Body of pancreas (tissue), 4 donors: ENCODE data around the gene YWHAG. TPM values are rescaled to one million over a fixed set of nuclear protein-coding genes. Genes with fewer than 3 reads are reported as not detected.
"Not testable (repeated sequence)": the region's sequence is repeated elsewhere in the genome, so short reads cannot be mapped to it uniquely, and the experiment has no call there.

Experiments
- ATAC-seq: fragments of 150-250 bp; one replicate; pipeline ENCODE4 v1.9.1; 2016
- DNase-seq, 4 donors: peaks; one replicate each; pipeline ENCODE4 v3.0.0-alpha.2; 2019
- H3K27ac ChIP-seq, 4 donors: fragments of 200-600 bp; sonication (generic); 1 replicate in 3 of 4; 2 replicates in 1 of 4; pipeline versions ENCODE4 v1.5.1 to v1.6.1; 2016 to 2019; ENCODE audit warnings: mild to moderate bottlenecking in 1 of 4, mixed read lengths in 1 of 4, moderate library complexity in 1 of 4
- H3K27me3 ChIP-seq, 2 donors: fragments of 200-600 bp; sonication (generic); one replicate each; pipeline ENCODE4 v1.6.0; 2016; ENCODE audit warnings: mild to moderate bottlenecking in 1 of 2
- H3K36me3 ChIP-seq, 2 donors: fragments of 200-600 bp; sonication (generic); replicated peaks in 1 of 2; 2 replicates each; pipeline ENCODE4 v1.5.1; 2016; ENCODE audit warnings: low read depth in 2 of 2; ENCODE audit not compliant: insufficient read depth in 1 of 2
- H3K4me1 ChIP-seq: fragments of 200-600 bp; sonication (generic); one replicate; pipeline ENCODE4 v1.6.0; 2016
- H3K4me3 ChIP-seq, 2 donors: fragments of 200-600 bp; sonication (generic); 1 replicate in 1 of 2; 2 replicates in 1 of 2; pipeline ENCODE4 v1.5.1; 2016 to 2019
- H3K9me3 ChIP-seq, 3 donors: fragments of 200-600 bp; sonication (generic); 1 replicate in 2 of 3; 2 replicates in 1 of 3; pipeline ENCODE4 v1.5.1; 2016
- POLR2A ChIP-seq, 3 donors: fragments of 450-650 bp; IDR thresholded peaks; one replicate each; pipeline ENCODE4 v1.6.1; 2016; ENCODE audit warnings: antibody characterized with exemption in 3 of 3, mild to moderate bottlenecking in 2 of 3
- WGBS, 2 donors: methylation state at CpG; one replicate each; pipeline ENCODE4 v1.1.5; 2017; 5-methylcytosine and 5-hydroxymethylcytosine counted together
- intact Hi-C: fragments of 100-400 bp; cut with DNase I; formaldehyde crosslinking; loops from one replicate; pipeline ENCODE4 v1.15.1; 2023
- total RNA-seq, 2 donors: library from RNA; depleted of rRNA; stranded (reverse); fragments of >200 nt; gene quantifications; one replicate each; pipeline ENCODE4 v1.1.0, GENCODE V29; 2016
- TF ChIP-seq, protein P1 (sequence below), 7 experiments: fragments of 450-650 bp in 4 of 7; fragments of 200-600 bp in 3 of 7; sonication (generic) in 3 of 7; IDR thresholded peaks; one replicate each; pipeline ENCODE4 v1.5.1; 2016 to 2019; ENCODE audit warnings: antibody characterized with exemption in 7 of 7

The YWHAG gene
- total RNA-seq, 2 donors from 2014 or later, result 24.1 to 60.0 TPM

DNA sequence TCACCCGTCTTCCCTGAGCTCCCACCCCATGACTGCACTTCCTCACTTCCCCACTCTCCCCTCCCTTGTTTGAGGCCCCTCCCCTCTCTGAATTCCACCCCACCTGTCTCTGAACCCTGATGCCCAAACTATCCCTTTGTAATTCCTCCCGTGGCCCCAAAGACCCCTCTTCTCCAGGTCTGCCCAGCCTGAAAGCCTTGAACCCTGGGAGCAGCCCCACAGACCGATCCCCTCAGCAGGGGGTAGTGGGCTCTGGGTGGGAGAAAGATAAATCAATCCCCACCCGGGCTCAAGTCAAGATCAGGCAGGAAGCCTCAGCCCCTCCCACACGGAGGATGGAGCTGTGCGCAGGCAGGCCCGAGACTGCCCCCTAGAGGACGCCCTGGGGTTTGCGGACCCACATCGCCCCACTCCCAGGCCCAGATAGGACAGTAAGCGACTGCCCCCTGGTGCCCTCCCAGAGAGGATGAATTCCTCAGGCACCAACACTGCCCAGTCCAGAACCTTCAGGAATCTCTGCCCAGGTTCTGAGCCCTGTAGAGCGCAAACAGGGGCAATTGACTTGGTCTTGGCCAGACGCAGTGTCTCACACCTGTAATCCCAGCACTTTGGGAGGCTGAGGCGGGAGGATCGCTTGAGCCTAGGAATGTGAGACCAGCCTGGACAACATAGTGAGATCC lies 44.6 kb downstream of the YWHAG start:
- Histone ChIP-seq H3K9me3 (no peaks in the 10 kb centered on the region), H3K27ac (no peak overlapping the region), H3K36me3 (no peaks in the 10 kb centered on the region), H3K27me3 (no peaks in the 10 kb centered on the region), H3K4me3 (no peak overlapping the region), H3K4me1 (peaks cover 40% of the 10 kb centered on the region)
- no peak for TF ChIP-seq POLR2A (IDR thresholded peaks at IDR 0.05)
- TF ChIP-seq, protein P1, sequence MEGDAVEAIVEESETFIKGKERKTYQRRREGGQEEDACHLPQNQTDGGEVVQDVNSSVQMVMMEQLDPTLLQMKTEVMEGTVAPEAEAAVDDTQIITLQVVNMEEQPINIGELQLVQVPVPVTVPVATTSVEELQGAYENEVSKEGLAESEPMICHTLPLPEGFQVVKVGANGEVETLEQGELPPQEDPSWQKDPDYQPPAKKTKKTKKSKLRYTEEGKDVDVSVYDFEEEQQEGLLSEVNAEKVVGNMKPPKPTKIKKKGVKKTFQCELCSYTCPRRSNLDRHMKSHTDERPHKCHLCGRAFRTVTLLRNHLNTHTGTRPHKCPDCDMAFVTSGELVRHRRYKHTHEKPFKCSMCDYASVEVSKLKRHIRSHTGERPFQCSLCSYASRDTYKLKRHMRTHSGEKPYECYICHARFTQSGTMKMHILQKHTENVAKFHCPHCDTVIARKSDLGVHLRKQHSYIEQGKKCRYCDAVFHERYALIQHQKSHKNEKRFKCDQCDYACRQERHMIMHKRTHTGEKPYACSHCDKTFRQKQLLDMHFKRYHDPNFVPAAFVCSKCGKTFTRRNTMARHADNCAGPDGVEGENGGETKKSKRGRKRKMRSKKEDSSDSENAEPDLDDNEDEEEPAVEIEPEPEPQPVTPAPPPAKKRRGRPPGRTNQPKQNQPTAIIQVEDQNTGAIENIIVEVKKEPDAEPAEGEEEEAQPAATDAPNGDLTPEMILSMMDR (IDR thresholded peaks at IDR 0.05), result peak; percentile 100
- intact Hi-C loops, result loop anchor here (5.0 kb wide), 1 partner anchor 132 kb away; no protein-coding TSS in a partner anchor
- WGBS, 2 donors, result 8 to 11% methylated on average over 11 to 15 of the region's 15 CpGs
- DNase-seq, result peak; percentile 97 to 98 (median 98)
- peak; percentile 70 for ATAC-seq

DNA sequence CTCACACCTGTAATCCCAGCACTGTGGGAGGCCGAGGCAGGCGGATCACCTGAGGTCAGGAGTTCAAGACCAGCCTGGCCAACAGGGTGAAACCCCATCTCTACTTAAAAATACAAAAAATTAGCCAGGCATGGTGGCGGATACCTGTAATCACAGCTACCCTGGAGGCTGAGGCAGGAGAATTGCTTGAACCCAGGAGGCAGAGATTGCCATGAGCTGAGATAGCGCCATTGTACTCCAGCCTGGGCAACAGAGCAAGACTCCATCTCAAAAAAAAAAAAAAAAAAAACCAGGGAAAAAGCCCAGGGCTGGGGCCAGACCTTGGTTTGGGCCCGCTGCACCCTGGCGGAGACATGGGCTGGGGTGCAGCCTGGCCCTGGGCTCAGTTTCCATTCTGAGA lies 47.0 kb downstream of the YWHAG start:
- not testable (repeated sequence) for H3K27me3 ChIP-seq, H3K36me3 ChIP-seq, H3K4me3 ChIP-seq, ATAC-seq, H3K27ac ChIP-seq, DNase-seq, H3K9me3 ChIP-seq
- WGBS, 2 donors, result 97 to 98% methylated on average over 5 to 6 of the region's 6 CpGs
- intact Hi-C loops, result loop anchor here (5.0 kb wide), 1 partner anchor 130 kb away; no protein-coding TSS in a partner anchor
- H3K4me1 ChIP-seq, result peaks cover 32% of the 10 kb centered on the region

DNA sequence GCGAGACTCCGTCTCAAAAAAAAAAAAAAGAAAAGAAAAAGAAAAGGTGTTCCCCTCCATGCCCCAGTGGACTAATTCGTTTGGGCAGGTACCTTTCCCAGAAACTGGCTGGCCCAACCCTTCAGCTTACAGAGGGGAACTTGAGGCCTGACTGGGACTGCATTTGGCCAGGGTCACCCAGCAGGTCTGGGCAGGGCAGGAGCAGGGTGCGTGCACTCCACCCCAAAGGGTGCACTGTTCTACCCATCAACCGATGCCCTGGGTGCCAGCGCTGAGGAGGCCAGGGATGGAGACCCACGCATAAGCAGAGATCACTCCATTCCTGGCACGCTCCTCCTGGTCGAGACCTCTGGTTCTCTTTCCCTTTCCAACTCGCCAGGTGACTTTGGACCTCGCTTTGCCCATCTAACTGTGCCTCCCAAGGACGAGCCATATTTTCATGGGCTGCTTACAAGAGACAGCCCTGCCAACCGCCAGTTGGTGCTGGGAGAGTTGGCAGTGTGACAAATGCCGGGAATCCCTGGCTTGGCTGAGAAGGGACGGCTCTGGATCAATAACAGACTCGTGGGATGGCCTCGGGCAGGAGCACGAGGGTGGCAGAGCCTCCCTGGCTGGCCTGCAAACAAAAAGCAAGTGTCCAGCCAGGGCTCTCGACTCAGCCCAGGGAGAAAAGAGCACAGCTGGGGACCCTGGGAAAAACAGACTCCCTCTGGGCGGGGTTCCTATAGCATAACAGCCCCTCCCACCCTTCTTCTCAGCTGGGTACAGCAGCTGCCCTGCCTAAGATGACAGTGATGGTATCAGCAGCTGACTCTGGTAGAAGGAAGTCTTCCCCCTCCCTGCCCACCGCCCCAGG lies 48.5 kb downstream of the YWHAG start:
- Histone ChIP-seq H3K9me3 (no peaks in the 10 kb centered on the region), H3K4me3 (no peak overlapping the region), H3K27ac (peak overlapping the region; percentile 57 to 82 (median 78)), H3K36me3 (no peaks in the 10 kb centered on the region), H3K4me1 (peaks cover 47% of the 10 kb centered on the region), H3K27me3 (no peaks in the 10 kb centered on the region)
- TF ChIP-seq, protein P1 (IDR thresholded peaks at IDR 0.05), result peak in 1 of 7 experiments; percentile 5
- TF ChIP-seq POLR2A (IDR thresholded peaks at IDR 0.05), result no peak
- DNase-seq, result peak; percentile 77 to 89 (median 80)
- peak; percentile 46 for ATAC-seq
- 20 to 28% methylated on average over 19 to 21 of the region's 21 CpGs for WGBS, 2 donors
- intact Hi-C loops, result loop anchor here (5.0 kb wide), 1 partner anchor 128 kb away; no protein-coding TSS in a partner anchor

DNA sequence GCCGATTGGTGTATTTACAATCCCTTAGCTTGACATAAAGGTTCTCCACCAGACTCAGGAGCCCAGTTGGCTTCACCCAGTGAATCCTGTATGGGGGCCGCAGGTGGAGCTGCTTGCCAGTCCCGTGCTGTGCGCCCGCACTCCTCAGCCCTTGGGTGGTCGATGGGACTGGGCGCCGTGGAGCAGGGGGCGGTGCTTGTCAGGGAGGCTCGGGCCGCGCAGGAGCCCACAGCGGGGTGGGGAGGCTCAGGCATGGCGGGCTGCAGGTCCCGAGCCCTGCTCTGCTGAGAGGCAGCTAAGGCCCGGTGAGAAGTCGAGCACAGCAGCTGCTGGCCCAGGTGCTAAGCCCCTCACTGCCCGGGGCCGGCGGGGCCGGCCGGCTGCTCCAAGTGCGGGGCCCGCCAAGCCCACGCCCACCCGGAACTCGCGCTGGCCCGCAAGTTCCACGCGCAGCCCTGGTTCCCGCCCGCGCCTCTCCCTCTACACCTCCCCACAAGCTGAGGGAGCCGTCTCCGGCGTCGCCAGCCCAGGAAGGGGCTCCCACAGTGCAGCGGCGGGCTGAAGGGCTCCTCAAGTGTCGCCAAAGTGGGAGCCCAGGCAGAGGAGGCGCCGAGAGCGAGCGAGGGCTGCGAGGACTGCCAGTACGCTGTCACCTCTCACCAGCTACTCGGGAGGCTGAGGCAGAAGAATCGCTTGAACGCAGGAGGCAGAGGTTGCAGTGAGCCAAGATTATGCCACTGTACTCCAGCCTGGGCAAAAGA lies 49.3 kb downstream of the YWHAG start:
- H3K36me3 ChIP-seq, H3K27me3 ChIP-seq, ATAC-seq, H3K4me3 ChIP-seq, H3K9me3 ChIP-seq, DNase-seq: not testable (repeated sequence)
- H3K4me1 ChIP-seq, result peaks cover 54% of the 10 kb centered on the region
- peak overlapping the region in 3 of 4 donors; percentile 75 to 82 (median 81) for H3K27ac ChIP-seq
- intact Hi-C loops, result loop anchor here (5.0 kb wide), 1 partner anchor 127 kb away; no protein-coding TSS in a partner anchor
- WGBS, 2 donors, result 89 to 93% methylated on average over 16 to 32 of the region's 50 CpGs

DNA sequence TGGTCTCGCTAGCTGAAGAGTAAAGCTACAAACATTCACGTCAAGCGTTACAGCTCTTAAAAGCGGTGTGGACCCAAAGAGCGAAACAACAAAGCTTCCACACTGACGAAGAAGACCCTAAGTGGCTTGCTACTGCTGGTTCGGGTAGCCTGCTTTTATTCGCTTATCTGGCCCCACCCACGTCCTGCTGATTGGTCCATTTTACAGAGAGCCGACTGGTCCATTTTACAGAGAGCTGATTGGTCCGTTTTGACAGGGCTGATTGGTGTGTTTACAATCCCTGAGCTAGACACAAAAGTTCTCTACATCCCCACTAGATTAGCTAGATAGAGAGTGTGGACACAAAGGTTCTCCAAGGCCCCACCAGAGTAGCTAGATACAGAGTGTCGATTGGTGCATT lies 49.9 kb downstream of the YWHAG start:
- H3K36me3 ChIP-seq, H3K27ac ChIP-seq, H3K27me3 ChIP-seq, H3K4me3 ChIP-seq, intact Hi-C loops, H3K9me3 ChIP-seq, ATAC-seq, DNase-seq: not testable (repeated sequence)
- 82 to 94% methylated on average over 11 to 12 of the region's 12 CpGs for WGBS, 2 donors
- peaks cover 54% of the 10 kb centered on the region for H3K4me1 ChIP-seq
